OCI-LY3 (cell line): ENCODE measurements around the gene NFIC.

Experiments
- EZH2phosphoT487 ChIP-seq: fragments of 200-600 bp; shearing (Covaris generic); IDR thresholded peaks from 2 replicates; pipeline ENCODE4 v1.6.1; 2018; ENCODE audit warnings: antibody characterized with exemption, mixed run types, low read depth
- TF ChIP-seq, protein P1 (sequence below): fragments of 200-600, 300-600 bp; sonication (generic); IDR thresholded peaks from 2 replicates; pipeline ENCODE4 v1.5.1; 2014; ENCODE audit warnings: antibody characterized with exemption, low read length, low read depth

DNA sequence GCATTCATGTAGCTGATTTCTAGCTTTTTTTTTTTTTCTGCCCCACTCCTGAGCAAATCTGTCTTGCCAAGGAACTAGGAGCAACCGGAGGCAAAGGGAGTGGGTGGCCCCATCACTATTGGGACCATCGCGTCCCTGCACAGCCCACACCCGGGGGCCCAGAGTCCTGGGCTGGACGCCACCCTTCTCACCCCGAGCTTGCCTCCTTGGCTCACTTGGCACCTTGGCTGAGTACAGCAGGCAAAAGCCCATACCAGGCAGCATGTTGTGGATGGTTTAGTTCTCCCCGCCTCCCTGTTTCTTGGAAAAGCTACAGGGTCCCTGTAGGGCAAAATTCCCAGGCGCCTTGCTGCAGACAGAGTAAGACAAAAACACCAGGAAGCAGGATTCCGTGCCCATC is 100.3 kb downstream of the NFIC start:
- TF ChIP-seq, protein P1, sequence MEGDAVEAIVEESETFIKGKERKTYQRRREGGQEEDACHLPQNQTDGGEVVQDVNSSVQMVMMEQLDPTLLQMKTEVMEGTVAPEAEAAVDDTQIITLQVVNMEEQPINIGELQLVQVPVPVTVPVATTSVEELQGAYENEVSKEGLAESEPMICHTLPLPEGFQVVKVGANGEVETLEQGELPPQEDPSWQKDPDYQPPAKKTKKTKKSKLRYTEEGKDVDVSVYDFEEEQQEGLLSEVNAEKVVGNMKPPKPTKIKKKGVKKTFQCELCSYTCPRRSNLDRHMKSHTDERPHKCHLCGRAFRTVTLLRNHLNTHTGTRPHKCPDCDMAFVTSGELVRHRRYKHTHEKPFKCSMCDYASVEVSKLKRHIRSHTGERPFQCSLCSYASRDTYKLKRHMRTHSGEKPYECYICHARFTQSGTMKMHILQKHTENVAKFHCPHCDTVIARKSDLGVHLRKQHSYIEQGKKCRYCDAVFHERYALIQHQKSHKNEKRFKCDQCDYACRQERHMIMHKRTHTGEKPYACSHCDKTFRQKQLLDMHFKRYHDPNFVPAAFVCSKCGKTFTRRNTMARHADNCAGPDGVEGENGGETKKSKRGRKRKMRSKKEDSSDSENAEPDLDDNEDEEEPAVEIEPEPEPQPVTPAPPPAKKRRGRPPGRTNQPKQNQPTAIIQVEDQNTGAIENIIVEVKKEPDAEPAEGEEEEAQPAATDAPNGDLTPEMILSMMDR: no peak
- no peak for TF ChIP-seq EZH2phosphoT487
